HG03095 (cell line): ENCODE data around the gene PERP.
A peak's percentile ranks its signal among the peaks of the same experiment; 100 is the strongest.
"Not testable (repeated sequence)": the region's sequence is repeated elsewhere in the genome, so short reads cannot be mapped to it uniquely, and the experiment has no call there.

Source experiments
- ATAC-seq: cut with Tn5 transposase; IDR thresholded peaks from one replicate; pipeline ENCODE4 v1.9.1; 2021; ENCODE audit warnings: moderate library complexity; ENCODE audit not compliant: unreplicated experiment

The PERP gene

GRCh38 chr6:138107078-138107751 is at the start of gene PERP:
Gene PERP, minus strand, starts transcription at chr6:138107419. Its CDS starts 79 bp downstream, at chr6:138107340.
- ATAC-seq: peak; percentile 67

GRCh38 chr6:138155443-138155842 is 48.2 kb upstream of the PERP start:
- no peak for ATAC-seq

GRCh38 chr6:138146544-138146943 is 39.3 kb upstream of the PERP start:
- no peak for ATAC-seq

- ATAC-seq: no peak
Measured at GRCh38 chr6:138145402-138145801, 38.2 kb upstream of the PERP start.

- no peak for ATAC-seq
Measured at GRCh38 chr6:138142806-138143205, 35.6 kb upstream of the PERP start.

- ATAC-seq: no peak
Measured at GRCh38 chr6:138129190-138129589, 22.0 kb upstream of the PERP start.

- ATAC-seq: no peak
Measured at GRCh38 chr6:138128096-138128495, 20.9 kb upstream of the PERP start.

- ATAC-seq: no peak
Measured at GRCh38 chr6:138124096-138124495, 16.9 kb upstream of the PERP start.

- ATAC-seq: no peak
Measured at GRCh38 chr6:138119976-138120375, 12.8 kb upstream of the PERP start.

- ATAC-seq: not testable (repeated sequence)
Measured at GRCh38 chr6:138119229-138119628, 12.0 kb upstream of the PERP start.

GRCh38 chr6:138117376-138117914 is 10.2 kb upstream of the PERP start:
- ATAC-seq: no peak

- no peak for ATAC-seq
Measured at GRCh38 chr6:138116661-138116999, 9.4 kb upstream of the PERP start.

- ATAC-seq: peak; percentile 79
Measured at GRCh38 chr6:138115877-138116660, 8.8 kb upstream of the PERP start.

- no peak for ATAC-seq
Measured at GRCh38 chr6:138115201-138115600, 8.0 kb upstream of the PERP start.

GRCh38 chr6:138113588-138114210 is 6.5 kb upstream of the PERP start:
- ATAC-seq: no peak

GRCh38 chr6:138110229-138110628 is 3.0 kb upstream of the PERP start:
- no peak for ATAC-seq

GRCh38 chr6:138109042-138109997 is 2.1 kb upstream of the PERP start:
- peak; percentile 45 for ATAC-seq

GRCh38 chr6:138107752-138108592 is 753 bp upstream of the PERP start:
- no peak for ATAC-seq

GRCh38 chr6:138106665-138107077 is 548 bp downstream of the PERP start:
- no peak for ATAC-seq
